Breast epithelium (tissue), 4 donors: ENCODE measurements around the gene HSPA1A. TPM values are rescaled to one million over a fixed set of nuclear protein-coding genes. Genes with fewer than 3 reads are reported as not detected.

Experiments
- DNase-seq, 2 donors: peaks; one replicate each; pipeline ENCODE4 v3.0.0-alpha.2; 2019; ENCODE audit warnings: low spot score in 2 of 2
- H3K27ac ChIP-seq, 2 donors: fragments of 200-600 bp; sonication (generic) in 1 of 2; one replicate each; pipeline ENCODE4 v1.5.1; 2016 to 2019; ENCODE audit warnings: mild to moderate bottlenecking in 1 of 2
- H3K27me3 ChIP-seq, 2 donors: fragments of 200-600 bp; sonication (generic) in 1 of 2; one replicate each; pipeline versions ENCODE4 v1.5.1 to v1.6.0; 2017 to 2019; ENCODE audit warnings: control low read depth in 1 of 2, mild to moderate bottlenecking in 1 of 2
- H3K36me3 ChIP-seq: fragments of 200-600 bp; one replicate; pipeline ENCODE4 v1.5.1; 2019
- H3K4me1 ChIP-seq, 2 donors: fragments of 200-600 bp; sonication (generic); one replicate each; pipeline ENCODE4 v1.5.1; 2016 to 2019; ENCODE audit warnings: control low read depth in 1 of 2
- H3K4me3 ChIP-seq, 3 donors: fragments of 200-600 bp; sonication (generic); 1 replicate in 2 of 3; 2 replicates in 1 of 3; pipeline ENCODE4 v1.5.1; 2016 to 2019; ENCODE audit warnings: mild to moderate bottlenecking in 3 of 3, moderate library complexity in 2 of 3
- H3K9me3 ChIP-seq, 2 donors: fragments of 200-600 bp; sonication (generic) in 1 of 2; one replicate each; pipeline ENCODE4 v1.5.1; 2016 to 2019; ENCODE audit warnings: control low read depth in 1 of 2
- CTCF ChIP-seq, 3 donors: fragments of 450-650 bp; IDR thresholded peaks; one replicate each; pipeline ENCODE4 v1.5.1; 2016 to 2017; ENCODE audit warnings: antibody characterized with exemption in 3 of 3, mild to moderate bottlenecking in 3 of 3, moderate library complexity in 3 of 3
- POLR2A ChIP-seq: fragments of 450-650 bp; IDR thresholded peaks from one replicate; pipeline ENCODE4 v1.6.1; 2016; ENCODE audit warnings: antibody characterized with exemption, mild to moderate bottlenecking, moderate library complexity
- POLR2AphosphoS5 ChIP-seq, 3 donors: sonication (generic); formaldehyde crosslinking; IDR thresholded peaks; one replicate each; pipeline ENCODE4 v1.6.1; 2017; ENCODE audit warnings: antibody characterized with exemption in 3 of 3
- intact Hi-C: fragments of 100-400 bp; cut with DNase I; formaldehyde crosslinking; loops from one replicate; pipeline ENCODE4 v1.15.1; 2023; ENCODE audit warnings: low total_unique reads
- total RNA-seq, 3 donors: library from RNA; depleted of rRNA; stranded (reverse); fragments of >200 nt; gene quantifications; one replicate each; pipeline ENCODE4 v1.1.0, GENCODE V29; 2016

Gene HSPA1A
- total RNA-seq, 3 donors from 2014 or later: 136 to 459 (median 202) TPM

- Histone ChIP-seq H3K27ac (no peak overlapping the region), H3K36me3 (no peaks in the 10 kb centered on the region), H3K4me3 (no peak overlapping the region), H3K9me3 (no peaks in the 10 kb centered on the region), H3K4me1 (peaks cover 5 to 8% of the 10 kb centered on the region in 2 donors), H3K27me3 (no peaks in the 10 kb centered on the region)
- DNase-seq: no peak
- TF ChIP-seq CTCF (IDR thresholded peaks at IDR 0.05) (no peak), POLR2AphosphoS5 (IDR thresholded peaks at IDR 0.05) (no peak), POLR2A (no peak)
- intact Hi-C loops: no loop called here
Measured at GRCh38 chr6:31781244-31782125, 33.9 kb upstream of the HSPA1A start.

- Histone ChIP-seq H3K4me1 (peaks cover 0 to under 1% of the 10 kb centered on the region in 2 donors), H3K4me3 (no peak overlapping the region), H3K9me3 (no peaks in the 10 kb centered on the region), H3K27me3 (no peaks in the 10 kb centered on the region), H3K36me3 (no peaks in the 10 kb centered on the region), H3K27ac (no peak overlapping the region)
- intact Hi-C loops: no loop called here
- no peak for DNase-seq
- no peak for TF ChIP-seq POLR2AphosphoS5 (IDR thresholded peaks at IDR 0.05)
- TF ChIP-seq POLR2A: no peak
- no peak for TF ChIP-seq CTCF (IDR thresholded peaks at IDR 0.05)
Measured at GRCh38 chr6:31782126-31782855, 33.1 kb upstream of the HSPA1A start.

GRCh38 chr6:31784098-31784925, 31.0 kb upstream of the HSPA1A start:
- no peak overlapping the region for H3K4me3 ChIP-seq
- DNase-seq: no peak
- intact Hi-C loops: no loop called here
- no peaks in the 10 kb centered on the region for H3K9me3 ChIP-seq
- H3K27ac ChIP-seq: no peak overlapping the region
- no peaks in the 10 kb centered on the region for H3K4me1 ChIP-seq
- TF ChIP-seq CTCF (IDR thresholded peaks at IDR 0.05) (no peak), POLR2AphosphoS5 (IDR thresholded peaks at IDR 0.05) (no peak), POLR2A (no peak)
- H3K36me3 ChIP-seq: no peaks in the 10 kb centered on the region
- H3K27me3 ChIP-seq: no peaks in the 10 kb centered on the region

- intact Hi-C loops: no loop called here
- no peak overlapping the region for H3K4me3 ChIP-seq
- H3K27me3 ChIP-seq: no peaks in the 10 kb centered on the region
- H3K4me1 ChIP-seq: no peaks in the 10 kb centered on the region
- TF ChIP-seq CTCF (IDR thresholded peaks at IDR 0.05): no peak
- no peak for TF ChIP-seq POLR2AphosphoS5 (IDR thresholded peaks at IDR 0.05)
- no peak for TF ChIP-seq POLR2A
- H3K27ac ChIP-seq: no peak overlapping the region
- no peak for DNase-seq
- H3K36me3 ChIP-seq: no peaks in the 10 kb centered on the region
- no peaks in the 10 kb centered on the region for H3K9me3 ChIP-seq
Measured at GRCh38 chr6:31785475-31785874, 29.9 kb upstream of the HSPA1A start.
